Parathyroid adenoma (tissue), 2 donors: ENCODE results near the gene NKAPD1.

Experiments used
- H2AFZ ChIP-seq: fragments of 300-600 bp; sonication (generic); one replicate; pipeline ENCODE4 v1.7.0; 2017; ENCODE audit warnings: antibody characterized with exemption, mild to moderate bottlenecking
- H3K27ac ChIP-seq: fragments of 300-600 bp; sonication (generic); one replicate; pipeline ENCODE4 v1.7.0; 2017
- H3K27me3 ChIP-seq: fragments of 300-600 bp; sonication (generic); one replicate; pipeline ENCODE4 v1.7.0; 2017; ENCODE audit warnings: low read length; ENCODE audit not compliant: control insufficient read depth, insufficient read depth
- H3K36me3 ChIP-seq: fragments of 300-600 bp; sonication (generic); one replicate; pipeline ENCODE4 v1.7.0; 2017; ENCODE audit warnings: low read length; ENCODE audit not compliant: control insufficient read depth, insufficient read depth
- H3K4me1 ChIP-seq: fragments of 300-600 bp; sonication (generic); one replicate; pipeline ENCODE4 v1.7.0; 2017; ENCODE audit warnings: control low read depth
- H3K4me2 ChIP-seq: fragments of 300-600 bp; sonication (generic); one replicate; pipeline ENCODE4 v1.7.0; 2017; ENCODE audit warnings: low read length
- H3K4me3 ChIP-seq: fragments of 300-600 bp; sonication (generic); one replicate; pipeline ENCODE4 v1.7.0; 2017; ENCODE audit warnings: low read depth, low read length
- H3K79me2 ChIP-seq: fragments of 300-600 bp; sonication (generic); one replicate; pipeline ENCODE4 v1.7.0; 2017; ENCODE audit warnings: control low read depth
- H3K9ac ChIP-seq: fragments of 300-600 bp; sonication (generic); one replicate; pipeline ENCODE4 v1.7.0; 2017; ENCODE audit warnings: mild to moderate bottlenecking
- H3K9me3 ChIP-seq: fragments of 300-600 bp; sonication (generic); one replicate; pipeline ENCODE4 v1.7.0; 2017; ENCODE audit warnings: low read length; ENCODE audit not compliant: control insufficient read depth
- CTCF ChIP-seq: fragments of 300-600 bp; sonication (generic); IDR thresholded peaks from one replicate; pipeline ENCODE4 v1.7.0; 2017; ENCODE audit warnings: antibody characterized with exemption, mild to moderate bottlenecking
- donor health status: primary hyperparathyroidism.

Gene NKAPD1

GRCh38 chr11:112128483-112129121 lies 54.5 kb downstream of the NKAPD1 start:
- no peaks in the 10 kb centered on the region for H3K79me2 ChIP-seq
- no peak overlapping the region for H3K4me3 ChIP-seq
- H3K4me2 ChIP-seq, result no peak overlapping the region
- no peaks in the 10 kb centered on the region for H3K9me3 ChIP-seq
- H2AFZ ChIP-seq, result no peak overlapping the region
- no peak for TF ChIP-seq CTCF
- no peaks in the 10 kb centered on the region for H3K27me3 ChIP-seq
- H3K27ac ChIP-seq, result no peak overlapping the region
- H3K4me1 ChIP-seq, result no peaks in the 10 kb centered on the region
- no peak overlapping the region for H3K9ac ChIP-seq
- no peaks in the 10 kb centered on the region for H3K36me3 ChIP-seq

- no peak overlapping the region for H3K4me2 ChIP-seq
- H3K27me3 ChIP-seq, result no peaks in the 10 kb centered on the region
- no peak overlapping the region for H2AFZ ChIP-seq
- H3K4me1 ChIP-seq, result no peaks in the 10 kb centered on the region
- no peak overlapping the region for H3K9ac ChIP-seq
- H3K4me3 ChIP-seq, result no peak overlapping the region
- no peaks in the 10 kb centered on the region for H3K36me3 ChIP-seq
- H3K9me3 ChIP-seq, result no peaks in the 10 kb centered on the region
- no peak for TF ChIP-seq CTCF
- H3K27ac ChIP-seq, result no peak overlapping the region
- no peaks in the 10 kb centered on the region for H3K79me2 ChIP-seq
Measured at GRCh38 chr11:112129656-112130055, 55.6 kb downstream of the NKAPD1 start.

DNA sequence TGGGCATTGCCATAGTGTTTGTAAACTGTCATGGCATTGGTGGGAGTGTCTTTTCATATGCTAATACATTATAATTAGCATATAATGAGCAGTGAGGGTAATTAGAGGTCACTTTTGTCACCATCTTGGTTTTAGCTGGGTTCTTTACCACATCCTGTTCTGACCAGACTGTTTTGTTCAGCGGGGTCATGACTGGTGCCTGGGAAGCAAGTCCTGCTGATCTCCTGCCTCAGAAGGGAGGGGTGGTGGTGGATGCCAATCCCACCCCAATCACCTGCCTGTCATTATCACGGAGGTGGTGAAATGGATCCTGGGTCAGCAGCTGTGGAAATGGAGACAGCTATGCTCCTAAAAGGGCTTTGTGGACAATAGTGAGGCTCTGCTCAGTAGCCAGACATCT lies 58.6 kb downstream of the NKAPD1 start:
- no peaks in the 10 kb centered on the region for H3K36me3 ChIP-seq
- no peak overlapping the region for H3K4me2 ChIP-seq
- H3K79me2 ChIP-seq, result no peaks in the 10 kb centered on the region
- H3K4me1 ChIP-seq, result no peaks in the 10 kb centered on the region
- no peaks in the 10 kb centered on the region for H3K9me3 ChIP-seq
- H3K4me3 ChIP-seq, result no peak overlapping the region
- H3K27ac ChIP-seq, result no peak overlapping the region
- H3K9ac ChIP-seq, result no peak overlapping the region
- TF ChIP-seq CTCF, result no peak
- no peaks in the 10 kb centered on the region for H3K27me3 ChIP-seq
- no peak overlapping the region for H2AFZ ChIP-seq

DNA sequence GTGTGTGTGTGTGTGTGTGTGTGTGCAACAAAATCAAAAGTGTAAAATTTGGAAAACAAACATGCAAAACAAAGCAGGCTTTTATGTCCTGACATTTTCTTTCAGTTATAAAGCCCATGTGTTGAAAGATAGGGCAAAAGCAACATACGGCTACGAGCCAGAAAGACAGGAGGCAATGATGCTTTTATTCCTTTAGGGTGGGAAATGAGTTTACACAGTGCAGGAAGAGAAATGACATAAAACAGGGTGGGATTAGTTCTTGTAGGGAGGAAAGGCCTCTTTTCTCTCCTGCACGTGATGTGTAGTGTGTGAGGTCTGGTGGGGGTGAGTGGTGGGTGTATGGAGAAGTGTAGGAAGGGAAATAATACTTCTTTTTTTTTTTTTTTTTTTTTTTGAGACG lies 60.4 kb downstream of the NKAPD1 start:
- no peak overlapping the region for H3K4me2 ChIP-seq
- H3K9me3 ChIP-seq, result no peaks in the 10 kb centered on the region
- no peak overlapping the region for H2AFZ ChIP-seq
- no peaks in the 10 kb centered on the region for H3K4me1 ChIP-seq
- H3K4me3 ChIP-seq, result no peak overlapping the region
- no peaks in the 10 kb centered on the region for H3K27me3 ChIP-seq
- no peak for TF ChIP-seq CTCF
- no peaks in the 10 kb centered on the region for H3K36me3 ChIP-seq
- H3K9ac ChIP-seq, result no peak overlapping the region
- H3K79me2 ChIP-seq, result no peaks in the 10 kb centered on the region
- no peak overlapping the region for H3K27ac ChIP-seq
